Panc1 (cell line): Measurements from ENCODE around the gene NAAA. TPM values are rescaled to one million over a fixed set of nuclear protein-coding genes. Genes with fewer than 3 reads are reported as not detected.

Experiments
- ATAC-seq: fragments of 200-7000 bp; cut with Tn5 transposase; 2 replicates; pipeline ENCODE4 v1.9.1; 2020; ENCODE audit warnings: mild to moderate bottlenecking, moderate library complexity
- BruUV-seq: library from RNA; stranded (reverse); fragments of 400-500 nt; replicated peaks from 2 replicates; lab custom pipeline; 2021; lab: Mats Ljungman, UMichigan
- CTCF ChIA-PET: fragments of 300-600 bp; sonication (Branson Sonifier 250); formaldehyde crosslinking; loops from one replicate; lab custom pipeline; 2022; ENCODE audit warnings: antibody characterized with exemption; lab: Charles Lee
- POLR2A ChIA-PET: fragments of 300-600 bp; sonication (Branson Sonifier 250); formaldehyde crosslinking; loops from one replicate; lab custom pipeline; 2022; ENCODE audit warnings: antibody characterized with exemption; lab: Charles Lee
- DNase-seq: peaks from one replicate; pipeline ENCODE4 v3.0.0-alpha.2; 2010; ENCODE audit warnings: low read depth, low spot score
- H3K27ac ChIP-seq: 2 replicates; pipeline ENCODE4 v1.5.1; 2011; ENCODE audit warnings: mild to moderate bottlenecking, low read length, inconsistent platforms
- H3K27me3 ChIP-seq: fragments of 200-500 bp; sonication (Bioruptor generic); 2 replicates; pipeline ENCODE4 v1.6.0; 2014; ENCODE audit warnings: low read length, inconsistent platforms; ENCODE audit not compliant: control insufficient read depth, insufficient read depth
- H3K36me3 ChIP-seq: fragments of 200-500 bp; sonication (Bioruptor generic); 2 replicates; pipeline ENCODE4 v1.5.1; 2014; ENCODE audit warnings: inconsistent platforms, mild to moderate bottlenecking, low read length, moderate library complexity; ENCODE audit not compliant: control insufficient read depth, insufficient read depth
- H3K4me1 ChIP-seq: 2 replicates; pipeline ENCODE4 v1.5.1; 2011; ENCODE audit warnings: inconsistent platforms, mild to moderate bottlenecking, low read length, moderate library complexity; ENCODE audit not compliant: control insufficient read depth, insufficient read depth
- H3K4me3 ChIP-seq, 2 experiments: 2 replicates each; pipeline ENCODE4 v1.5.1; 2011 to 2012; ENCODE audit warnings: low read depth in 2 of 2, low read length in 2 of 2, mild to moderate bottlenecking in 2 of 2, inconsistent platforms in 1 of 2, moderate library complexity in 1 of 2
- H3K9me3 ChIP-seq: fragments of 200-500 bp; sonication (Bioruptor generic); 2 replicates; pipeline ENCODE4 v1.5.1; 2014; ENCODE audit warnings: low read depth, mild to moderate bottlenecking, inconsistent platforms, low read length, moderate library complexity; ENCODE audit not compliant: control insufficient read depth, insufficient read depth
- CTCF ChIP-seq: fragments of 450-650 bp; IDR thresholded peaks from 2 replicates; pipeline ENCODE4 v1.5.1; 2017; ENCODE audit warnings: mild to moderate bottlenecking
- POLR2AphosphoS5 ChIP-seq: IDR thresholded peaks from 2 replicates; pipeline ENCODE4 v1.6.1; 2012; ENCODE audit warnings: mild to moderate bottlenecking, low read depth, low read length, moderate library complexity
- SIN3A ChIP-seq: IDR thresholded peaks from 2 replicates; pipeline ENCODE4 v1.6.1; 2012; ENCODE audit warnings: low read depth, mild to moderate bottlenecking, low read length, moderate library complexity, borderline replicate concordance; ENCODE audit not compliant: insufficient read depth
- TCF7L2 ChIP-seq: IDR thresholded peaks from 2 replicates; pipeline ENCODE4 v1.6.1; 2011; ENCODE audit warnings: mild to moderate bottlenecking, low read depth, low read length, inconsistent platforms
- in situ Hi-C: cut with HindIII; loops from 2 replicates; pipeline ENCODE4 v1.10.0; 2016; ENCODE audit warnings: low sequenced_read_pairs, low pct_unique_long_range_greater_than_20kb
- intact Hi-C: fragments of 100-400 bp; cut with micrococcal nuclease; formaldehyde crosslinking; loops from one replicate; pipeline ENCODE4 v1.10.0; 2022; ENCODE audit not compliant: unreplicated experiment
- total RNA-seq: library from RNA; stranded (reverse); gene quantifications from one replicate; pipeline ENCODE4 v1.2.1, GENCODE V29; 2021; ENCODE audit not compliant: unreplicated experiment
- TF ChIP-seq, protein P1 (sequence below), 2 experiments: IDR thresholded peaks; 2 replicates each; pipeline ENCODE4 v1.6.1; 2011 to 2012; ENCODE audit warnings: low read depth in 2 of 2, control low read depth in 1 of 2, low read length in 1 of 2, mild to moderate bottlenecking in 1 of 2, moderate library complexity in 1 of 2; ENCODE audit not compliant: insufficient read depth in 1 of 2

Gene NAAA
- total RNA-seq, 1 experiment from 2014 or later: 11.9 TPM

GRCh38 chr4:75889537-75890199, 51.1 kb downstream of the NAAA start:
- CTCF ChIA-PET: no interaction called here
- POLR2A ChIA-PET: interaction anchor here (0.7 kb wide), 1 partner anchor 174 kb away, joined by 9 read pairs; no protein-coding TSS in a partner anchor

GRCh38 chr4:75886104-75886503, 54.7 kb downstream of the NAAA start:
- no peaks in the 10 kb centered on the region for H3K27me3 ChIP-seq
- H3K36me3 ChIP-seq: no peaks in the 10 kb centered on the region
- DNase-seq (no peak), ATAC-seq (no peak)
- ChIA-PET CTCF (no interaction called here), POLR2A (no interaction called here)
- in situ Hi-C loops (no loop called here), intact Hi-C loops (no loop called here)
- no TSS peak for BruUV-seq
- no peak overlapping the region for H3K4me3 ChIP-seq
- no peak overlapping the region for H3K27ac ChIP-seq
- H3K9me3 ChIP-seq: no peaks in the 10 kb centered on the region
- no peaks in the 10 kb centered on the region for H3K4me1 ChIP-seq
- TF ChIP-seq SIN3A: no peak
- TF ChIP-seq TCF7L2: no peak
- no peak for TF ChIP-seq CTCF
- no peak for TF ChIP-seq POLR2AphosphoS5
- TF ChIP-seq, protein P1, sequence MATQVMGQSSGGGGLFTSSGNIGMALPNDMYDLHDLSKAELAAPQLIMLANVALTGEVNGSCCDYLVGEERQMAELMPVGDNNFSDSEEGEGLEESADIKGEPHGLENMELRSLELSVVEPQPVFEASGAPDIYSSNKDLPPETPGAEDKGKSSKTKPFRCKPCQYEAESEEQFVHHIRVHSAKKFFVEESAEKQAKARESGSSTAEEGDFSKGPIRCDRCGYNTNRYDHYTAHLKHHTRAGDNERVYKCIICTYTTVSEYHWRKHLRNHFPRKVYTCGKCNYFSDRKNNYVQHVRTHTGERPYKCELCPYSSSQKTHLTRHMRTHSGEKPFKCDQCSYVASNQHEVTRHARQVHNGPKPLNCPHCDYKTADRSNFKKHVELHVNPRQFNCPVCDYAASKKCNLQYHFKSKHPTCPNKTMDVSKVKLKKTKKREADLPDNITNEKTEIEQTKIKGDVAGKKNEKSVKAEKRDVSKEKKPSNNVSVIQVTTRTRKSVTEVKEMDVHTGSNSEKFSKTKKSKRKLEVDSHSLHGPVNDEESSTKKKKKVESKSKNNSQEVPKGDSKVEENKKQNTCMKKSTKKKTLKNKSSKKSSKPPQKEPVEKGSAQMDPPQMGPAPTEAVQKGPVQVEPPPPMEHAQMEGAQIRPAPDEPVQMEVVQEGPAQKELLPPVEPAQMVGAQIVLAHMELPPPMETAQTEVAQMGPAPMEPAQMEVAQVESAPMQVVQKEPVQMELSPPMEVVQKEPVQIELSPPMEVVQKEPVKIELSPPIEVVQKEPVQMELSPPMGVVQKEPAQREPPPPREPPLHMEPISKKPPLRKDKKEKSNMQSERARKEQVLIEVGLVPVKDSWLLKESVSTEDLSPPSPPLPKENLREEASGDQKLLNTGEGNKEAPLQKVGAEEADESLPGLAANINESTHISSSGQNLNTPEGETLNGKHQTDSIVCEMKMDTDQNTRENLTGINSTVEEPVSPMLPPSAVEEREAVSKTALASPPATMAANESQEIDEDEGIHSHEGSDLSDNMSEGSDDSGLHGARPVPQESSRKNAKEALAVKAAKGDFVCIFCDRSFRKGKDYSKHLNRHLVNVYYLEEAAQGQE (IDR thresholded peaks at IDR 0.05; ENCODE audit: insufficient read depth in 1 of 2, low read depth in 2 of 2, low read length in 1 of 2): no peak

More at GRCh38 chr4:75889537-75890199, 51.1 kb downstream of the NAAA start:
- in situ Hi-C loops (no loop called here), intact Hi-C loops (no loop called here)
- H3K36me3 ChIP-seq: no peaks in the 10 kb centered on the region
- H3K9me3 ChIP-seq: no peaks in the 10 kb centered on the region
- no TSS peak for BruUV-seq
- no peak for DNase-seq
- H3K4me1 ChIP-seq: no peaks in the 10 kb centered on the region
- no peak overlapping the region for H3K27ac ChIP-seq
- no peak for ATAC-seq
- TF ChIP-seq, protein P1 (IDR thresholded peaks at IDR 0.05; ENCODE audit: insufficient read depth in 1 of 2, low read depth in 2 of 2, low read length in 1 of 2): no peak
- TF ChIP-seq SIN3A (no peak), CTCF (no peak), POLR2AphosphoS5 (no peak), TCF7L2 (no peak)
- H3K27me3 ChIP-seq: no peaks in the 10 kb centered on the region
- no peak overlapping the region for H3K4me3 ChIP-seq
